ENCODE data around the gene EMSY.

GRCh38 chr11:76523786-76524436, 79.1 kb downstream of the EMSY start:
- TF ChIP-seq POLR2A (IDR thresholded peaks at IDR 0.05), result no peak
- TF ChIP-seq, protein P1, sequence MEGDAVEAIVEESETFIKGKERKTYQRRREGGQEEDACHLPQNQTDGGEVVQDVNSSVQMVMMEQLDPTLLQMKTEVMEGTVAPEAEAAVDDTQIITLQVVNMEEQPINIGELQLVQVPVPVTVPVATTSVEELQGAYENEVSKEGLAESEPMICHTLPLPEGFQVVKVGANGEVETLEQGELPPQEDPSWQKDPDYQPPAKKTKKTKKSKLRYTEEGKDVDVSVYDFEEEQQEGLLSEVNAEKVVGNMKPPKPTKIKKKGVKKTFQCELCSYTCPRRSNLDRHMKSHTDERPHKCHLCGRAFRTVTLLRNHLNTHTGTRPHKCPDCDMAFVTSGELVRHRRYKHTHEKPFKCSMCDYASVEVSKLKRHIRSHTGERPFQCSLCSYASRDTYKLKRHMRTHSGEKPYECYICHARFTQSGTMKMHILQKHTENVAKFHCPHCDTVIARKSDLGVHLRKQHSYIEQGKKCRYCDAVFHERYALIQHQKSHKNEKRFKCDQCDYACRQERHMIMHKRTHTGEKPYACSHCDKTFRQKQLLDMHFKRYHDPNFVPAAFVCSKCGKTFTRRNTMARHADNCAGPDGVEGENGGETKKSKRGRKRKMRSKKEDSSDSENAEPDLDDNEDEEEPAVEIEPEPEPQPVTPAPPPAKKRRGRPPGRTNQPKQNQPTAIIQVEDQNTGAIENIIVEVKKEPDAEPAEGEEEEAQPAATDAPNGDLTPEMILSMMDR (IDR thresholded peaks at IDR 0.05), result no peak

All from testis (tissue), 2 donors.